Adipocyte (in vitro differentiated cells): ENCODE results near the gene CSNK1A1L.
A peak's percentile ranks its signal among the peaks of the same experiment; 100 is the strongest.

Experiments
- DNase-seq: peaks from one replicate; pipeline ENCODE4 v3.0.0-alpha.2; 2015; ENCODE audit warnings: low read depth
- H3K27me3 ChIP-seq: replicated peaks from 2 replicates; pipeline ENCODE4 v1.7.0; 2013; ENCODE audit warnings: mild to moderate bottlenecking, low read length, moderate library complexity; ENCODE audit not compliant: control insufficient read depth, insufficient read depth
- H3K36me3 ChIP-seq: 2 replicates; pipeline ENCODE4 v1.7.0; 2013; ENCODE audit warnings: low read length, mild to moderate bottlenecking, moderate library complexity; ENCODE audit not compliant: control insufficient read depth, insufficient read depth, severe bottlenecking
- H3K4me1 ChIP-seq: 2 replicates; pipeline ENCODE4 v1.7.0; 2013; ENCODE audit warnings: mild to moderate bottlenecking, low read length, moderate library complexity; ENCODE audit not compliant: control insufficient read depth, insufficient read depth
- H3K4me3 ChIP-seq: 2 replicates; pipeline ENCODE4 v1.7.0; 2013; ENCODE audit warnings: mild to moderate bottlenecking, low read length, moderate library complexity
- H3K9ac ChIP-seq: 2 replicates; pipeline ENCODE4 v1.7.0; 2013; ENCODE audit warnings: mild to moderate bottlenecking, low read length, moderate library complexity
- H3K9me3 ChIP-seq: 2 replicates; pipeline ENCODE4 v1.7.0; 2013; ENCODE audit warnings: mild to moderate bottlenecking, low read length, moderate library complexity; ENCODE audit not compliant: control insufficient read depth

CSNK1A1L gene

DNA sequence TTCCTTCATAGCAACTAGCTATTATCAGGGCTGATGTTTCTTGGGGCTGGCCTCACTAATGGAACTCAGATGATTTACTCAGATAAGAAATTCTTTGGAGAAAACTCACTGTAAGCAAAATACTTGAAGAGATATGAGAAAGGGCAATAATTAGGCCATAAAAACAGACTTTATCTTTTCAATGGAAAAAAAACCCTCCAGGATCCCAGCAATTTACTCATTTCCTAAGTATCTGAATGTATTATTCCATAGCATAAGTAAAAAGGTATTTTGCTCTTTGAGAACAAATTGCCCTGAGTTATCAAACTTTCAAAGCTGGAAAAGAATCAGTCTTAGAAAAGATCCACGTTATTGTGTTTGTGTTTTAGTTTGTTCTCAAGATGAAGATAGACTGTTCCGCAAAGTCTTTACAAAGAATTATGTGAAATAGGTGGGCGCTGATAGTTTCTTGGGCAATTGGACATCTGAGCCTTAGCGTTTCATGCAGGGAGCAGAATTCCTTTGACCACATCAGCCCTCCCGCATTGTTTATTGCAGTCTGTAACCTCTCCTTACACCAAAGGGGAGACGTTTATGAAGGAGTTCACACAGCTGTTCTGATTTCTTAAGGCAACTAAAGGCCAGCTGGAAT is 29.1 kb upstream of the CSNK1A1L start:
- no peak overlapping the region for H3K4me3 ChIP-seq
- peak; percentile 79 for DNase-seq
- H3K27me3 ChIP-seq: no peaks in the 10 kb centered on the region
- peaks cover 54% of the 10 kb centered on the region for H3K4me1 ChIP-seq
- no peak overlapping the region for H3K9ac ChIP-seq
- H3K9me3 ChIP-seq: no peaks in the 10 kb centered on the region
- no peaks in the 10 kb centered on the region for H3K36me3 ChIP-seq

- DNase-seq: no peak
- H3K36me3 ChIP-seq: no peaks in the 10 kb centered on the region
- no peaks in the 10 kb centered on the region for H3K9me3 ChIP-seq
- H3K9ac ChIP-seq: no peak overlapping the region
- H3K27me3 ChIP-seq: no peaks in the 10 kb centered on the region
- no peak overlapping the region for H3K4me3 ChIP-seq
- H3K4me1 ChIP-seq: peaks cover 45% of the 10 kb centered on the region
Measured at GRCh38 chr13:37132211-37132610, 26.7 kb upstream of the CSNK1A1L start.

- Histone ChIP-seq H3K9ac (no peak overlapping the region), H3K4me3 (no peak overlapping the region), H3K9me3 (no peaks in the 10 kb centered on the region), H3K27me3 (no peaks in the 10 kb centered on the region), H3K36me3 (no peaks in the 10 kb centered on the region), H3K4me1 (peaks cover 38% of the 10 kb centered on the region)
- no peak for DNase-seq
Measured at GRCh38 chr13:37131092-37131491, 25.6 kb upstream of the CSNK1A1L start.

GRCh38 chr13:37129866-37130265 is 24.4 kb upstream of the CSNK1A1L start:
- no peaks in the 10 kb centered on the region for H3K27me3 ChIP-seq
- H3K36me3 ChIP-seq: no peaks in the 10 kb centered on the region
- H3K9ac ChIP-seq: no peak overlapping the region
- H3K9me3 ChIP-seq: no peaks in the 10 kb centered on the region
- no peak for DNase-seq
- H3K4me1 ChIP-seq: peaks cover 26% of the 10 kb centered on the region
- H3K4me3 ChIP-seq: no peak overlapping the region

DNA sequence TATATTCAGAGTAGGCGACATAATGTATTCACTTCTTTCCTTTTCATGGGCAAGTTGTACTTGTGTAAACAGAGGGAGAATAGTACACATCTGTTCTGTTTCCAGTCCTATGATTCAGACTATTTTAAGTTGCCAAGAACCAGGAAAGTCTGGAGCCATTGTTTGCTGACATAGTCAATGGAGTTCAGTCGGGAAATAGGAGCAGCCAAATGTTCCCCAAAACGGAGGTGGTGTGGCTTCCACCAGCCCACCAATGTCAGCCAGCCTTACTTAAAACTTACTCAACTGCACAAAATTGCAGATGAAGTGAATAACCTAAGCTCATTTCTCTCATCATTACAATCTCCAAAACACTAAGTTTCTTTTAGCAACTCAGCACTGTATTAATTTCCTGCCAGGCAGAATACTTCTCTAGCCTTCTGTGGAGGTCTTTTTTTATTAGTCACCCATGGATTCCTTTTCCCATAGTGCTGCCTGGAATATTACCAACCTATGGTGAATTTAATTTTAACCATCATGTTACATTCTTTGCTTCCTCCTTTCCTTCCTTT is 22.3 kb upstream of the CSNK1A1L start:
- Histone ChIP-seq H3K9ac (no peak overlapping the region), H3K4me1 (peaks cover 15% of the 10 kb centered on the region), H3K9me3 (no peaks in the 10 kb centered on the region), H3K4me3 (peak overlapping the region; percentile 63), H3K27me3 (no peaks in the 10 kb centered on the region), H3K36me3 (no peaks in the 10 kb centered on the region)
- DNase-seq: peak; percentile 73

DNA sequence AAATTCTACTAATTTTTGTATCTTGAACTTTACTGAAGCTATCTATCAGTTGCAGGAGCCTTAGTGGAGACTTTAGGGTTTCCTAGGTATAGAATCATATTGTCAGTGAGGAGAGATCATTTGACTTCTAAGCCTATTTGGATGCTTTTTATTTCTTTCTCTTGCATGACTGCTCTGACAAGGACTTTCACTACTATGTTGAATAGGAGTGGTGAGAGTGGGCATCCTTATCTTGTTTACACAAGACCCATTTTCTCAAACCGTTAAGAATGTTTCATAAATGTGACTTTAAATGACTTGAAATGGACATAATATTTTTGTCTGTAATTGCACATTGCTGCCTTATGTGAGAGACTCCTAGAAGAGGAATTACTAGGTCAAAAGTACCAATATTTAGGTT is 17.9 kb upstream of the CSNK1A1L start:
- Histone ChIP-seq H3K9ac (no peak overlapping the region), H3K27me3 (no peaks in the 10 kb centered on the region)
- DNase-seq: no peak

GRCh38 chr13:37118016-37118415 is 12.6 kb upstream of the CSNK1A1L start:
- Histone ChIP-seq H3K4me3 (no peak overlapping the region), H3K9ac (no peak overlapping the region), H3K4me1 (no peaks in the 10 kb centered on the region), H3K36me3 (no peaks in the 10 kb centered on the region), H3K27me3 (no peaks in the 10 kb centered on the region), H3K9me3 (no peaks in the 10 kb centered on the region)
- no peak for DNase-seq

More for the DNA sequence above, 17.9 kb upstream of the CSNK1A1L start:
- Histone ChIP-seq H3K4me3 (no peak overlapping the region), H3K9me3 (no peaks in the 10 kb centered on the region), H3K36me3 (no peaks in the 10 kb centered on the region), H3K4me1 (peaks cover 15% of the 10 kb centered on the region)

DNA sequence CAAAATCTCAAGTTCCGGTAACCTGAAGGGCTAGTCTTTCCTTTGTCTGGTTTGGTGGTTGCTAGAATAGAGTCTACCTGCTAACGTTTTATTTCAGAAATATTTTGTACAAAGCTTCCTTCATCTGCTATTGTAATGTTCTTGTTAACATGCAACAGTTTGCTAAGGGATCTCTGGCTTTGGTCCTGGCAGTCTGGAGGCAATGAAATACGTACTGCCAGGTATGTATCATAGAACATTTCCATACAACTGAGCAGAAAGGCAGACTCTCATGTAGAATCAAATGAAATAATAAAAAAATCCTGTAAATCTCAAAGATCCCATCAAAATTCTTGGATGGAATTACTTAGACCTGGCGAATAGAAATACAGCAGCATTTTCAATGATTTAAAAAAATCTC is 8.8 kb upstream of the CSNK1A1L start:
- Histone ChIP-seq H3K9ac (no peak overlapping the region), H3K4me3 (no peak overlapping the region), H3K9me3 (no peaks in the 10 kb centered on the region), H3K4me1 (no peaks in the 10 kb centered on the region), H3K27me3 (no peaks in the 10 kb centered on the region), H3K36me3 (no peaks in the 10 kb centered on the region)
- no peak for DNase-seq

- Histone ChIP-seq H3K27me3 (no peaks in the 10 kb centered on the region), H3K9ac (no peak overlapping the region), H3K4me1 (no peaks in the 10 kb centered on the region), H3K4me3 (no peak overlapping the region), H3K9me3 (no peaks in the 10 kb centered on the region), H3K36me3 (no peaks in the 10 kb centered on the region)
- DNase-seq: no peak
Measured at GRCh38 chr13:37113534-37113933, 8.1 kb upstream of the CSNK1A1L start.

DNA sequence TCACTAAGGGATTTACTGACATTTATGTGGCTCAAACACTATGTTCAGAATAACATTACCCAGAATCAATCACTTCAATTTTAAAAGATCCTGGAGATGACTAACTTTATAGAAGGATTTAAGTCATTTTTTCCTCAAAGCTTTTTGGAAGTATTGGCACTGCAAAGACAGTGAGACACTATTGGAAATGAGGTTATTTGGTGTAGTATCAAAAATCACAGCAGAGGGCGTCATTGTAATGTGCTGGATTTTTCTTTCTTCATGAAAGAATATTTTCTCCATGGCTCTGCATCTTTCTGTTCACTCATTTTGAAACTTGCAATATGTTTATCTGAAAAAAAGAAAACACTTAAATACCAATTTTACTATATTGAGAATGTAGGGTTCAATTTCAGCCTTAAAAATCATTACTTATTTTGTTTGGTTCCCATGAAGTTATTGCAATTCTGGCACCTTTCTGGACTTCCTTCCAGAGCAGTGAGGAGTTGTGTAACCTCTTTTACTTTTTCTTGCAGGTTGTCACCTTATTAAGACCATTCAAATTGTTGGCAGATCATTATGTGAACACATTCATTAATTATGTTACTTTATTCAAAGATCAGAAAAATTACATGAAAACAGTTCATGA is 3.7 kb upstream of the CSNK1A1L start:
- H3K4me1 ChIP-seq: no peaks in the 10 kb centered on the region
- H3K27me3 ChIP-seq: no peaks in the 10 kb centered on the region
- H3K4me3 ChIP-seq: no peak overlapping the region
- no peaks in the 10 kb centered on the region for H3K9me3 ChIP-seq
- DNase-seq: peak; percentile 80
- H3K36me3 ChIP-seq: no peaks in the 10 kb centered on the region
- no peak overlapping the region for H3K9ac ChIP-seq

- Histone ChIP-seq H3K4me1 (no peaks in the 10 kb centered on the region), H3K27me3 (no peaks in the 10 kb centered on the region), H3K36me3 (no peaks in the 10 kb centered on the region), H3K9me3 (no peaks in the 10 kb centered on the region), H3K4me3 (no peak overlapping the region), H3K9ac (no peak overlapping the region)
- no peak for DNase-seq
Measured at GRCh38 chr13:37107868-37108267, 2.4 kb upstream of the CSNK1A1L start.
